Hepatocyte (in vitro differentiated cells): ENCODE data around the gene GVQW3. TPM values are rescaled to one million over a fixed set of nuclear protein-coding genes. Genes with fewer than 3 reads are reported as not detected.

ENCODE experiments used
- DNase-seq: peaks from one replicate; pipeline ENCODE4 v3.0.0-alpha.2; 2016; ENCODE audit warnings: low spot score
- H2AFZ ChIP-seq: fragments of 200-600 bp; sonication (generic); 2 replicates; pipeline ENCODE4 v1.6.0; 2016; ENCODE audit warnings: antibody characterized with exemption, mild to moderate bottlenecking
- H3K27ac ChIP-seq: fragments of 200-600 bp; sonication (generic); 2 replicates; pipeline ENCODE4 v1.5.1; 2016; ENCODE audit warnings: mild to moderate bottlenecking
- H3K27me3 ChIP-seq: fragments of 200-600 bp; sonication (generic); 2 replicates; pipeline ENCODE4 v1.6.1; 2016
- H3K36me3 ChIP-seq: fragments of 200-600 bp; sonication (generic); replicated peaks from 2 replicates; pipeline ENCODE4 v1.5.1; 2016; ENCODE audit warnings: low read depth; ENCODE audit not compliant: insufficient read depth
- H3K4me1 ChIP-seq: fragments of 200-600 bp; sonication (generic); 2 replicates; pipeline ENCODE4 v1.5.1; 2016; ENCODE audit warnings: mild to moderate bottlenecking, moderate library complexity; ENCODE audit not compliant: insufficient read depth
- H3K4me2 ChIP-seq: fragments of 200-600 bp; sonication (generic); 2 replicates; pipeline ENCODE4 v1.6.0; 2016
- H3K4me3 ChIP-seq: fragments of 200-600 bp; sonication (generic); 2 replicates; pipeline ENCODE4 v1.5.1; 2016; ENCODE audit warnings: mild to moderate bottlenecking
- H3K79me2 ChIP-seq: fragments of 200-600 bp; sonication (generic); 2 replicates; pipeline ENCODE4 v1.6.0; 2017; ENCODE audit warnings: mild to moderate bottlenecking
- H3K9me2 ChIP-seq: fragments of 200-600 bp; sonication (generic); replicated peaks from 2 replicates; pipeline ENCODE4 v1.6.0; 2017; ENCODE audit warnings: mild to moderate bottlenecking; ENCODE audit not compliant: insufficient read depth
- H3K9me3 ChIP-seq: fragments of 200-600 bp; sonication (generic); 2 replicates; pipeline ENCODE4 v1.5.1; 2016; ENCODE audit warnings: low read depth, mild to moderate bottlenecking
- H4K20me1 ChIP-seq: fragments of 200-600 bp; sonication (generic); 2 replicates; pipeline ENCODE4 v1.6.0; 2016; ENCODE audit warnings: mild to moderate bottlenecking; ENCODE audit not compliant: insufficient read depth, poor library complexity, severe bottlenecking
- CTCF ChIP-seq: fragments of 200-600 bp; sonication (generic); IDR thresholded peaks from 2 replicates; pipeline ENCODE4 v1.5.1; 2016; ENCODE audit warnings: antibody characterized with exemption, mild to moderate bottlenecking; ENCODE audit not compliant: poor library complexity
- EZH2 ChIP-seq: fragments of 200-600 bp; sonication (generic); IDR thresholded peaks from 2 replicates; pipeline ENCODE4 v1.6.1; 2016; ENCODE audit warnings: antibody characterized with exemption, mild to moderate bottlenecking, borderline replicate concordance
- EZH2phosphoT487 ChIP-seq: fragments of 200-600 bp; sonication (generic); IDR thresholded peaks from one replicate; pipeline ENCODE4 v1.6.1; 2018; ENCODE audit warnings: antibody characterized with exemption, mild to moderate bottlenecking, low read depth, moderate library complexity; ENCODE audit not compliant: unreplicated experiment, severe bottlenecking
- WGBS: methylation state at CpG from one replicate; pipeline ENCODE4 v1.1.6; 2016; ENCODE audit warnings: low lambda C conversion rate; ENCODE audit errors: missing lambda C conversion rate; 5-methylcytosine and 5-hydroxymethylcytosine counted together
- polyA plus RNA-seq: library from polyadenylated mRNA; unstranded; fragments of >200 nt; fragmentation: Nextera tagmentation; extraction: Ambion mirVana; gene quantifications from 2 replicates; pipeline ENCODE4 v1.2.1, GENCODE V29; 2016
- total RNA-seq: library from RNA; depleted of rRNA; stranded (reverse); fragments of >200 nt; gene quantifications from 2 replicates; pipeline ENCODE4 v1.2.3, GENCODE V29; 2014

GVQW3 gene
- total RNA-seq (2.3 and 6.0 TPM in 2 replicates), polyA plus RNA-seq (0.36 and 1.9 TPM in 2 replicates)

GRCh38 chr11:76380977-76381719 is at the start of gene GVQW3, which contains the start of gene THAP12:
Gene GVQW3, plus strand, starts transcription at chr11:76381323. Its CDS starts 506 bp downstream, at chr11:76381829.
Gene THAP12, minus strand, starts transcription at chr11:76381132. Its CDS starts 296 bp downstream, at chr11:76380836.
- TF ChIP-seq EZH2phosphoT487 (no peak), CTCF (peak; percentile 48)
- no peaks in the 10 kb centered on the region for H3K36me3 ChIP-seq
- H3K4me1 ChIP-seq = peaks cover 31% of the 10 kb centered on the region
- peak within 1 kb of the TSS; percentile 82 for H2AFZ ChIP-seq
- peak; percentile 99 for DNase-seq
- no peaks in the 10 kb centered on the region for H3K9me3 ChIP-seq
- no peaks in the 10 kb centered on the region for H3K27me3 ChIP-seq
- peak within 1 kb of the TSS; percentile 96 for H3K4me3 ChIP-seq
- 1% methylated on average over 44 of the region's 69 CpGs for WGBS
- peak within 1 kb of the TSS; percentile 82 for H3K27ac ChIP-seq
- H3K4me2 ChIP-seq = peak within 1 kb of the TSS; percentile 88
- peaks cover 66% of the 10 kb centered on the region for H3K79me2 ChIP-seq
- H3K9me2 ChIP-seq = no peaks in the 10 kb centered on the region
- H4K20me1 ChIP-seq = peaks cover 12% of the 10 kb centered on the region

GRCh38 chr11:76334826-76335389 is 46.2 kb upstream of the GVQW3 start:
- H3K4me1 ChIP-seq = no peaks in the 10 kb centered on the region
- no peak overlapping the region for H2AFZ ChIP-seq
- H3K27me3 ChIP-seq = no peaks in the 10 kb centered on the region
- H4K20me1 ChIP-seq = no peaks in the 10 kb centered on the region
- H3K4me3 ChIP-seq = no peak overlapping the region
- no peaks in the 10 kb centered on the region for H3K9me3 ChIP-seq
- H3K79me2 ChIP-seq = no peaks in the 10 kb centered on the region
- H3K27ac ChIP-seq = no peak overlapping the region
- no peaks in the 10 kb centered on the region for H3K36me3 ChIP-seq
- TF ChIP-seq EZH2 = no peak
- TF ChIP-seq EZH2phosphoT487 = no peak
- TF ChIP-seq CTCF = no peak
- DNase-seq = no peak
- no peak overlapping the region for H3K4me2 ChIP-seq
- over 99% methylated on average over 5 of the region's 5 CpGs for WGBS
- H3K9me2 ChIP-seq = no peaks in the 10 kb centered on the region

GRCh38 chr11:76335842-76336241 is 45.3 kb upstream of the GVQW3 start:
- no peak overlapping the region for H3K27ac ChIP-seq
- H3K4me2 ChIP-seq = no peak overlapping the region
- TF ChIP-seq CTCF (no peak), EZH2phosphoT487 (no peak), EZH2 (no peak)

More at GRCh38 chr11:76335842-76336241, 45.3 kb upstream of the GVQW3 start:
- H3K79me2 ChIP-seq = no peaks in the 10 kb centered on the region
- no peaks in the 10 kb centered on the region for H3K9me3 ChIP-seq
- no peak overlapping the region for H2AFZ ChIP-seq
- H4K20me1 ChIP-seq = no peaks in the 10 kb centered on the region
- H3K4me1 ChIP-seq = no peaks in the 10 kb centered on the region
- H3K27me3 ChIP-seq = no peaks in the 10 kb centered on the region
- no peak overlapping the region for H3K4me3 ChIP-seq
- H3K36me3 ChIP-seq = no peaks in the 10 kb centered on the region
- H3K9me2 ChIP-seq = no peaks in the 10 kb centered on the region
- no peak for DNase-seq
